ENCODE data around the gene ISCA1. TPM values are rescaled to one million over a fixed set of nuclear protein-coding genes. Genes with fewer than 3 reads are reported as not detected.

The ISCA1 gene
- total RNA-seq, 1 donor from 2014 or later = 30.3 TPM

DNA sequence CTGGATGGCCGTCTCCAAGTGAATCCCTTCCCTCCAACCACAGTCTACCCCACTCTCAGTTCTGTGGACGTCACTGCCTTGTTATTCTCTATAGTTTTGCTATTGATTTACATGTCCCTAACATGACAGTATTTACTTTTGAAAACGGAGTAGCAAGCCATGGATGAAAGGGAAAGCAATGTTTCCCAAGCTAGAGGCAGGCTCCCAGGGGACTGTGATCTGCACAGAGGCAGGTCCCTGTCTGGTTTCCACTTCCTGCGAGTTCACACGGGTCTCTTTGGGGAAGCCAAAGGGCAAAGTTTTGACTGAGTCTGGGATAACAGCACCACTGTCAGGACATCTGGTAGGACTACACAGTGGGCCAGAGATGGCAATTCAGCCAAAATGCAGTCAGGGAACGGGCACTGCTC lies 35.6 kb downstream of the ISCA1 start:
- Histone ChIP-seq H3K36me3 (ENCODE audit: control insufficient read depth in 3 of 3, insufficient read depth in 3 of 3, low read length in 3 of 3) (no peaks in the 10 kb centered on the region), H3K4me3 (ENCODE audit: low read length in 3 of 3) (no peak overlapping the region), H3K9ac (ENCODE audit: low read depth in 1 of 3, low read length in 3 of 3) (no peak overlapping the region), H3K27me3 (ENCODE audit: control insufficient read depth in 3 of 3, insufficient read depth in 3 of 3, low read length in 3 of 3) (no peaks in the 10 kb centered on the region), H3K9me3 (ENCODE audit: control insufficient read depth in 3 of 3, low read length in 3 of 3) (no peaks in the 10 kb centered on the region), H3K27ac (ENCODE audit: low read depth, low read length) (peak overlapping the region; percentile 16), H3K4me1 (ENCODE audit: control insufficient read depth in 3 of 3, insufficient read depth in 3 of 3, low read length in 3 of 3) (peaks cover 0 to 2% (median 0%) of the 10 kb centered on the region in 3 donors)

DNA sequence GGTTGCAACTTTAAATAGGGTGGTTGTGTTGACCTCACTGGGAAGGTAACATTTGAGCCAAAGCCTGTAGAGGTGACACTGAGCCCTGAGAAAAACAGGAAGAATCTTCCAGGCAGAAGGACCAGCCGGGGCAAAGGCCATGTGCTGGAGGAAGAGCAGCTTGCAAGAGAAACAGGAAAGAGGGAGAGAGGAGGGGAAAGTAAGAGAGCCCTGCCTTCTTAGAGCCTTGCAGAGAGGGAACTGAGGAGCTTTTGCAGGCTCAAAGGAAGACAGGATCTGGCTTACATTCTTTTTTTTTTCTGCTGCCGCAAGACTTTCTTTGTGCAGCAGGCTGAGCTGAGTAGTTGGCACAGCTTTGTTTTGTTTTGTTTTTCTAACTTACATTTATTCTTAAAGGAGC lies 40.3 kb downstream of the ISCA1 start:
- Histone ChIP-seq H3K36me3 (ENCODE audit: control insufficient read depth in 3 of 3, insufficient read depth in 3 of 3, low read length in 3 of 3) (no peaks in the 10 kb centered on the region), H3K4me3 (ENCODE audit: low read length in 3 of 3) (no peak overlapping the region), H3K4me1 (ENCODE audit: control insufficient read depth in 3 of 3, insufficient read depth in 3 of 3, low read length in 3 of 3) (peaks cover 0 to 2% (median 0%) of the 10 kb centered on the region in 3 donors), H3K27ac (ENCODE audit: low read depth, low read length) (no peak overlapping the region), H3K9ac (ENCODE audit: low read depth in 1 of 3, low read length in 3 of 3) (no peak overlapping the region), H3K27me3 (ENCODE audit: control insufficient read depth in 3 of 3, insufficient read depth in 3 of 3, low read length in 3 of 3) (no peaks in the 10 kb centered on the region), H3K9me3 (ENCODE audit: control insufficient read depth in 3 of 3, low read length in 3 of 3) (no peaks in the 10 kb centered on the region)

DNA sequence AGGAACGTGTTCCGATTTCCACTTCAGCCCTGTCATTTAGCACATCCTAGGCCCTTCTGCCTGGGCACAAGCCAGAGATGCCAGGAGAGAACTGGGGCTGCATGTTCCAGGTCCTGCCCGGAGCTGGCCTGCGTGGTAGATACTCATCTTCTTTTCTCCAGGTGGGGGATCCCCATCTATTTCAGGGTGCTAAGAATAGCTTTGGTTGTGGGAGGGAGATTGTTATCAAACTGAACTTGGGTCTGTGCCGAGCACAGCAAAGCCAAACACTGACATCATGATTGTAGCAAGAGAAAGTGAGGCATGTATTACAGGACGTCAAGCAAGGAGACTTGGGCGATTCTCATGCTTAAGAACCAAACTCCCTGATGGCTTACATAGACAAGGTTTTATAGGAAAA lies 41.1 kb downstream of the ISCA1 start:
- Histone ChIP-seq H3K4me1 (ENCODE audit: control insufficient read depth in 3 of 3, insufficient read depth in 3 of 3, low read length in 3 of 3) (peaks cover 0 to 2% (median 0%) of the 10 kb centered on the region in 3 donors), H3K9ac (ENCODE audit: low read depth in 1 of 3, low read length in 3 of 3) (no peak overlapping the region), H3K36me3 (ENCODE audit: control insufficient read depth in 3 of 3, insufficient read depth in 3 of 3, low read length in 3 of 3) (no peaks in the 10 kb centered on the region), H3K9me3 (ENCODE audit: control insufficient read depth in 3 of 3, low read length in 3 of 3) (no peaks in the 10 kb centered on the region), H3K27me3 (ENCODE audit: control insufficient read depth in 3 of 3, insufficient read depth in 3 of 3, low read length in 3 of 3) (no peaks in the 10 kb centered on the region), H3K4me3 (ENCODE audit: low read length in 3 of 3) (no peak overlapping the region), H3K27ac (ENCODE audit: low read depth, low read length) (no peak overlapping the region)

DNA sequence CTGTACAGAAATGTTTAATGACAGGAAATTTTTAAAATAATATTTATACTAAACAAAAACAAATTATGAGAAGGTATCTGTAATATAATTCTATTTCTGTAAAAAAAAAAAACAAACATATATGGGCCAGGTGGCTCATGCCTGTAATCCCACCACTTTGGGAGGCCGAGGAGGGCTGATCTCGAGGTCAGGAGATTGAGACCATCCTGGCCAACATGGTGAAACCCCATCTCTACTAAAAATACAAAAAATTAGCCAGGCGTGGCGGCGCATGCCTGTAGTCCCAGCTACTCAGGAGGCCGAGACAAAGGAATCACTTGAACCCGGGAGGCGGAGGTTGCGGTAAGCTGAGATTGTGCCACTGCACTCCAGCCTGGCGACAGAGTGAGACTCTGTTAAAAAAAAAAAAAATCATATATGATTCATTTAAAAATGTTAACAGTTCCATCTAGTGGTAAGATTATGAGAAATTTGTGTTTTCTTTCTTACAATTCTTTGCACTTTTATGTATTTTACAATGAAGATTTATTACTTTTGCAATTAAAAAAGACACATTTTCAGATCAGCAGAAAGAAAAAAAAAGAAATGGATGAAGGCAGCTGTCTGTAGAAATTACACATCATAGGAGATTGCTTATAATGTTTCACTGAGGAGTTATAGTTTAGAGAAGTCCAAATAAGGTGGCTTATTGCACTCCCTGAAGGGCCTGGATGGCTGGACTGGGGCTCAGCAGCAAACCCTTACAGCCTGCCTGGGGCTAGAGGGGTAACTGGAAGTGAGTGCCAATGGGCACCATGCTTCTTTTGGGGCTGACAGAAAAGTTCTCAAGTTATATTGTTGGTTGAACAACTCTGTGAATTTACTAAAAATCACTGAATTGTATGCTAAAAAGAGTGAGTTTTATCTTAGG lies 43.2 kb downstream of the ISCA1 start:
- no peak overlapping the region for H3K4me3 ChIP-seq (ENCODE audit: low read length in 3 of 3)
- no peaks in the 10 kb centered on the region for H3K9me3 ChIP-seq (ENCODE audit: control insufficient read depth in 3 of 3, low read length in 3 of 3)
- H3K27me3 ChIP-seq (ENCODE audit: control insufficient read depth in 3 of 3, insufficient read depth in 3 of 3, low read length in 3 of 3) = no peaks in the 10 kb centered on the region
- H3K9ac ChIP-seq (ENCODE audit: low read depth in 1 of 3, low read length in 3 of 3) = no peak overlapping the region
- H3K36me3 ChIP-seq (ENCODE audit: control insufficient read depth in 3 of 3, insufficient read depth in 3 of 3, low read length in 3 of 3) = no peaks in the 10 kb centered on the region
- H3K27ac ChIP-seq (ENCODE audit: low read depth, low read length) = no peak overlapping the region
- peaks cover 0 to 2% (median 0%) of the 10 kb centered on the region in 3 donors for H3K4me1 ChIP-seq (ENCODE audit: control insufficient read depth in 3 of 3, insufficient read depth in 3 of 3, low read length in 3 of 3)

DNA sequence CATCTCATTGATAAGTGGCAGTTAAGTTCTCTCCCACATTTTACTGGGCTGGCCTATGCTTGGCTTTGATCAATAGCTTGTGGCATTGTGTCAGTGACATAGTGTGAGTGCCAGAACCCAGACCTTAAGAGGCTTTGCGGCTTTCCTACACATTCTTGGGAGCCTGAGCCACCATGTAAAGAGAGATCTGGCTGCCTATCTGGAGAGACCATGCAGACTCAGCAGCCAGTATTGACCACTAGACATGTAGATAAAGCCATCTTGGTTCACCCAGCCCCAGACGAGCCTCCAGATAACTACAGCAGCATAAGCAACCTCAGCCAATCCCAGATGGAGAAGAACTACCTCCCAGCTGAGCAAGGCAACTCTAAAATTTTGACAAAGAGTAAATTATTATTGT lies 51.5 kb downstream of the ISCA1 start:
- Histone ChIP-seq H3K27ac (ENCODE audit: low read depth, low read length) (no peak overlapping the region), H3K27me3 (ENCODE audit: control insufficient read depth in 3 of 3, insufficient read depth in 3 of 3, low read length in 3 of 3) (no peaks in the 10 kb centered on the region), H3K4me3 (ENCODE audit: low read length in 3 of 3) (no peak overlapping the region), H3K4me1 (ENCODE audit: control insufficient read depth in 3 of 3, insufficient read depth in 3 of 3, low read length in 3 of 3) (no peaks in the 10 kb centered on the region), H3K9me3 (ENCODE audit: control insufficient read depth in 3 of 3, low read length in 3 of 3) (no peaks in the 10 kb centered on the region), H3K9ac (ENCODE audit: low read depth in 1 of 3, low read length in 3 of 3) (no peak overlapping the region), H3K36me3 (ENCODE audit: control insufficient read depth in 3 of 3, insufficient read depth in 3 of 3, low read length in 3 of 3) (peaks cover 0 to 4% (median 0%) of the 10 kb centered on the region in 3 donors)

DNA sequence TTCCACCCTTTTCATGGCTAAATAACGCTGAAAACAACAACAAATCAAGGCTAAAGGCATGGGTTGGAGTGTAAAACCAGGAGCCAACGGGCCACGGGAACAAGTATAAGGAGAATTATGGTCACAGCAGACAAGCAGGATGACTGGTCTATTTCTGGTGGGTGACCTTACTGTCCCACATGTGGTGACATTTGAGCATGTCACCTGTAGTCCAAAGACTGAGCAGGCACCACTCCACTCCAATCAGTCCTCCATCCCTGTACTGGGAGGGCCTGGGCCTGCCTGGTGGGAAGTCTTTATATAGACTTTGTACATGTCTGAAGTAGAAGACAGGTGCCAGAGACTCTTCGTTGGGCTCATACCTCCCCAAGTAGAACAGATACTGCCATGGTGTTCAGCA lies 59.7 kb downstream of the ISCA1 start:
- Histone ChIP-seq H3K27me3 (ENCODE audit: control insufficient read depth in 3 of 3, insufficient read depth in 3 of 3, low read length in 3 of 3) (no peaks in the 10 kb centered on the region), H3K4me1 (ENCODE audit: control insufficient read depth in 3 of 3, insufficient read depth in 3 of 3, low read length in 3 of 3) (peaks cover 0 to 8% (median 7%) of the 10 kb centered on the region in 3 donors), H3K9me3 (ENCODE audit: control insufficient read depth in 3 of 3, low read length in 3 of 3) (no peaks in the 10 kb centered on the region), H3K4me3 (ENCODE audit: low read length in 3 of 3) (no peak overlapping the region), H3K36me3 (ENCODE audit: control insufficient read depth in 3 of 3, insufficient read depth in 3 of 3, low read length in 3 of 3) (no peaks in the 10 kb centered on the region), H3K9ac (ENCODE audit: low read depth in 1 of 3, low read length in 3 of 3) (no peak overlapping the region), H3K27ac (ENCODE audit: low read depth, low read length) (no peak overlapping the region)

DNA sequence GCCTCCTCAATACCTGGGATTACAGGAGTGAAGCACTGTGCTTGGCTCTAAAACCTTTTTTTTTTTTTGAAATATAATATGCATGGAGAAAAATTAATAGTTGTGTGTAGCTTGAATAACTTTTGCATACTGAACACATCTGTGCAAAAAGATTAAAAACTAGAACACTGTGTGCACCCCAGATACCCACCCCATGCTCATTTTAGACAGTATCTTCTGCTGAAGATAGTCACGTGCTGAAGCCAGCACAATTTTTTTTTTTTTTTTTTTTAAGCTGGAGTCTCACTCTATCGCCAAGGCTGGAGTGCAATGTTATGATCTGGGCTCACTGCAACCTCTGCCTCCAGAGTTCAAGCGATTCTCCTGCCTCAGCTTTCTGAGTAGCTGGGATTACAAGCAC lies 62.7 kb downstream of the ISCA1 start:
- Histone ChIP-seq H3K9me3 (ENCODE audit: control insufficient read depth in 3 of 3, low read length in 3 of 3) (no peaks in the 10 kb centered on the region), H3K4me1 (ENCODE audit: control insufficient read depth in 3 of 3, insufficient read depth in 3 of 3, low read length in 3 of 3) (peaks cover 0 to 8% (median 7%) of the 10 kb centered on the region in 3 donors), H3K9ac (ENCODE audit: low read depth in 1 of 3, low read length in 3 of 3) (no peak overlapping the region), H3K4me3 (ENCODE audit: low read length in 3 of 3) (no peak overlapping the region), H3K27me3 (ENCODE audit: control insufficient read depth in 3 of 3, insufficient read depth in 3 of 3, low read length in 3 of 3) (no peaks in the 10 kb centered on the region), H3K36me3 (ENCODE audit: control insufficient read depth in 3 of 3, insufficient read depth in 3 of 3, low read length in 3 of 3) (no peaks in the 10 kb centered on the region), H3K27ac (ENCODE audit: low read depth, low read length) (no peak overlapping the region)

DNA sequence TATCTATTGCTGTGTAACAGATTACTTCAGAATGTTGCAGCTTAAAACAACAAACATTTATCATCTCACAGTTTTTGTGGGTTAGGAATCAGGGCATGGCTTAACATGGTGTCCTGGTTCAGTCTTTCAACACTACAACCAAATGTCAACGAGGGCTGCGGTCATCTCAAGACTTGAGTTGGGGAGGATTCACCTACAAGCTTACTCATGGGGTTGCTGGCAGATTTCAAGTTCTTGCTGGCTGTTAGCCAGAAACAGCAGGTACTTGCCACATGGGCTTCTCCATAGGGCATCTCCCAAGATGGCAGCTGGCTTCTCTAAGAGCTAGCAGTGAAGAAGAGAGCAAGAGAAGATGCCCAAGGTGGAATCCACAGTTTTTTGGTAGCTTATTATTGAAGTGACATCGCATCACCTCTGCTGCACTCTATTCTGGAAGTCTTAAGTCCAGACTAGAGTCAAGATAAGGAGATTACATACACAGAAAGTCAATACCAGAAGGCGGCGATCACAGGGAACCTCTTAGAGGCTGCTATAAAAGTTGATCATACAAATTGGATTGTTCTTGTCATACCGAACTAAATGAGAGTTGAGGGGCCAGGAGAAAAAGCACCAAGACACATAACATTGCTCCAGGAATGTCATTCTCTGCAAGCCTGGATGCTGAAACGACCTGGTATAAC lies 65.1 kb downstream of the ISCA1 start:
- no peak overlapping the region for H3K27ac ChIP-seq (ENCODE audit: low read depth, low read length)
- H3K4me1 ChIP-seq (ENCODE audit: control insufficient read depth in 3 of 3, insufficient read depth in 3 of 3, low read length in 3 of 3) = peaks cover 0 to 1% (median 0%) of the 10 kb centered on the region in 3 donors
- no peaks in the 10 kb centered on the region for H3K27me3 ChIP-seq (ENCODE audit: control insufficient read depth in 3 of 3, insufficient read depth in 3 of 3, low read length in 3 of 3)
- no peaks in the 10 kb centered on the region for H3K9me3 ChIP-seq (ENCODE audit: control insufficient read depth in 3 of 3, low read length in 3 of 3)
- no peaks in the 10 kb centered on the region for H3K36me3 ChIP-seq (ENCODE audit: control insufficient read depth in 3 of 3, insufficient read depth in 3 of 3, low read length in 3 of 3)
- H3K9ac ChIP-seq (ENCODE audit: low read depth in 1 of 3, low read length in 3 of 3) = no peak overlapping the region
- H3K4me3 ChIP-seq (ENCODE audit: low read length in 3 of 3) = no peak overlapping the region
